ENCODE results near the gene C2orf78.
"Not testable (repeated sequence)": the region's sequence is repeated elsewhere in the genome, so short reads cannot be mapped to it uniquely, and the experiment has no call there.

Gene C2orf78

GRCh38 chr2:73783883-73784282 lies at the start of gene C2orf78:
Gene C2orf78 (plus strand): TSS chr2:73784183. CDS start chr2:73784310, 127 bp downstream.
- not testable (repeated sequence) for DNase-seq

GRCh38 chr2:73736378-73736777 lies 47.6 kb upstream of the C2orf78 start:
- DNase-seq = no peak

GRCh38 chr2:73736855-73737779 lies 46.9 kb upstream of the C2orf78 start, which contains the start of gene TPRKB:
Gene TPRKB (minus strand): TSS chr2:73737345. CDS start chr2:73734569, 2,776 bp downstream.
- peak; percentile 97 for DNase-seq

DNA sequence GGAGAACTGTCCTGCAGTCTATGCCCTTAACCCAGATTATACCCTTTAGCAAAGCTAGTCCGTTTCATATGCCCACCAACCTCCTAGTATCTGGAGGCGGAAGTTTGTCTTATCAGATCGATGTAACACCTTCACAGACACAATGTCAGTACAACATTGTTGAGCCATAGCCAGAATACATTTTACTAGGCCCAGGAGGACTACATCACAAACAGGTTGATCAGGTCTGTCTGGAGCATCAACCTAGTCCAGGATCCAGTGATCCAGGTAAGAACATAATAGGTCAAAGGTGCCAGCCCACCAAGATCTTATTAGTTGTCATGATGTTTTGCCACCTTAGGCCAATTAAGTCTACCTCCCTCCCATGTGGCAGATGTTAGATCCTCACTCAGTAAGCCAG lies 44.9 kb upstream of the C2orf78 start:
- DNase-seq = no peak

- DNase-seq = no peak
Measured at GRCh38 chr2:73740767-73741166, 43.2 kb upstream of the C2orf78 start.

- DNase-seq = no peak
Measured at GRCh38 chr2:73746015-73746876, 37.7 kb upstream of the C2orf78 start.

GRCh38 chr2:73746877-73747208 lies 37.1 kb upstream of the C2orf78 start:
- no peak for DNase-seq

DNA sequence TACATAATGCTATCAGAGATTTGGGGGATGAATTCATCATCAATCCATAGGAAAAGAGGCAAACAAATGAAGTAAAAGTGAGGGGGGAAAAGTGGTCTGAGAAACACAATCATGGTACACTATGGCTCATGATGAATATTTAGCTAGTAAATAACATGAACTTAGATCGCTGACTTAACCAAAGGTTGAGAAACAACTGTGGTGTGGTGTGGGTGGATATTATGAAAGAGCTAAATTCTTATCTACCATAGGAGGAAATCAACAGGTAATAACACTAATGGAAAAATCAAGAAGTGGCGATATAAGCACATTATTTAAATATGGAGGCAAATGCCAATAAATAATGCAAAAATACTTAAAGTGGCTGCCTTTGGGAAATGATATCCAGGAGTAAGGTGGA lies 34.7 kb upstream of the C2orf78 start:
- no peak for DNase-seq

GRCh38 chr2:73754332-73754731 lies 29.7 kb upstream of the C2orf78 start:
- not testable (repeated sequence) for DNase-seq

- DNase-seq = no peak
Measured at GRCh38 chr2:73759285-73759764, 24.7 kb upstream of the C2orf78 start.

GRCh38 chr2:73759904-73760303 lies 24.1 kb upstream of the C2orf78 start:
- no peak for DNase-seq

GRCh38 chr2:73762571-73762970 lies 21.4 kb upstream of the C2orf78 start:
- DNase-seq = no peak

DNA sequence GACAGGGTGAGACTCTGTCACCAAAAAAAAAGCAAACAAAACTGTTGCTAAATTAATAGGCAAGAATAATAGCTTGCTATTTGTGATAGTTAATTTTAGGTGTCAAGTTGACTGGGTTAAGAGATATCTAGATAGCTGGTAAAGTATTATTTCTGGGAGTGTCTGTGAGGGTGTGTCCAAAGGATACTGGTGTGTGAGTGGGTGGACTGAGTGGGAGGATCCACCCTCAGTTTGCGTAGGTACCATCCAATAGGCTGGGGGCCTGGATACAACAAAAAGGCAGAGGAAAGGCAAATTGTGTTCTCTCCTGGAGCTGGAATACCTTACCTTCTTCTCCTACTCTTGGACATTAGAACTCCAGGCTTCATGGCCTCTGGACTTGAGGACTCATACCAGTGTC lies 19.0 kb upstream of the C2orf78 start:
- no peak for DNase-seq

- no peak for DNase-seq
Measured at GRCh38 chr2:73766349-73766748, 17.6 kb upstream of the C2orf78 start.

GRCh38 chr2:73766994-73767393 lies 17.0 kb upstream of the C2orf78 start:
- no peak for DNase-seq

DNA sequence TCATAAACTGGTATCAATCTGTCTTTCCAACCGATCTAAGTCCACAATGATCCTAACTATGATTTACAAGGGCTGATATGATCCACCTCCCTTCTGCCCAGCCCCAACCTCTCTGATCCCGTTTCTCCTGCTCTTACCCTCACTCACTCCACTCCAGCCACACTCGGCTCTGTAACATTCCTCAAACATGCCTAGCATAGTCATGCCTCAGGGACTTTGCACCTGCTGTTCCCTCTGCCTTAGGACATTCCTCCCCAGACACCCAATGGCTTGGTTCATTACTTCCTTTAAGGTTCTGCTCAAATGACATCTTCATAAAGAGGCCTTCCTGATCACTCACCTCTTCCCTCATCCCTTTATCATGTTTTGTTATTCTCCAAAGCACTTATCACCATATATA lies 13.3 kb upstream of the C2orf78 start:
- no peak for DNase-seq

DNA sequence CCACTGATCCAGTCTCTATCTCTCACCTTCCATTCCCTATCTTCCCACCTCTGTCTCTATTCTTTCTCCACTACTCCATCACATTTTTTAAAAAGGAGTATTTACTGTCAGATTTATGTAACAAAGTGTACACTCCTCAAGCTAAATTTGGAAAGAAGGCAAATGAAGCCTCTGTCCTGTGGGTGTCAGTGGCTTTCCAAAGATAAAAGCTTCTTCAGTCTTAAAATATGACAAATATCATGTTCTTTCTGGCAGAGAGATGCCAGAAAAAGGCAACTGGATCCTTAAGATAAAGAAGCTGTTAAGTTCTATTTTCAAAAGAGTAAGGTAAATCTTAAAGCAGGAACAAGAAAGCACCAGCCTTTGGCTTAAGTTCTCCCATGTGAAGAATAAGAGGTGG lies 11.2 kb upstream of the C2orf78 start:
- no peak for DNase-seq

DNA sequence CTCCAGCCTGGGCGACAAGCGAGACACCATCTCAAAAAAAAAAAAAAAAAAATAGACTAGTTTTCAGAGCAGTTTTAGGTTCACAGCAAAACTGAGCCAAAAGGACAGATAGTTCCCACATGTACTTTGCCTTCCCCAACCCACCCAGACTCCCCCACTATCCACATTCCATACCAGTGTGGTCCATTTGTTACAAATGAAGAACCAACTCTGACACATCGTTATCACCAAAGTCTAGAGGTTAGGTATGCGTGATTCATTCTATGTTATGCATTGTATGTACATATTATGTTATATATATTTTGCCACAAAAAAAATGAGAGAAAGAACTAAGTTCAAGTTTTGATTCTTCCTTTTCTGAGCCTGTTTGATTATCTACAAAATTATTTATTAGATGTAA lies 7.6 kb upstream of the C2orf78 start:
- no peak for DNase-seq

GRCh38 chr2:73776869-73777519 lies 7.0 kb upstream of the C2orf78 start:
- no peak for DNase-seq

DNA sequence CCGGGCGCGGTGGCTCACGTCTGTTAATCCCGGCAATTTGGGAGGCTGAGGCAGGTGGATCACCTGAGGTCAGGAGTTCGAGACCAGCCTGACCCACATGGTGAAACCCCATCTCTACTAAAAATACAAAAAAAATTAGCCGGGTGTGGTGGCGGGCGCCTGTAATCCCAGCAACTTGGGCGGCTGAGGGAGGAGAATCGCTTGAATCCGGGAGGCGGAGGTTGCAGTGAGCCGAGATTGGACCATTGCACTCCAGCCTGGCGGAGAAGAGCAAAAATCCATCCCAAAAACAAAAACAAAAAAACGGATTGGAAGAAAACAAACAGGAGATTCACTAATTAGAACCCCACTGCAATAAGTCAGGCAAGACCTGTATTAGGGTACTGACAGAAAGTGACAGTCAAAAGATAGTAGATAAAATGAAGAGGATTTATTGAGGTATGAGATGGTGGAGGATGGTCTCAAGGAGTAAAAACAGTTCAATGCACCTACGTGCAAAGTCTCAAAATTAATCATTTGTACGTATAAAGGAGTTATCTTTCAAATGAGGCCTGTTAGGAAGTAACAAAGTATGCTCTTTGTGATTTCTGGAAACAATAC lies 5.0 kb upstream of the C2orf78 start:
- DNase-seq = not testable (repeated sequence)

DNA sequence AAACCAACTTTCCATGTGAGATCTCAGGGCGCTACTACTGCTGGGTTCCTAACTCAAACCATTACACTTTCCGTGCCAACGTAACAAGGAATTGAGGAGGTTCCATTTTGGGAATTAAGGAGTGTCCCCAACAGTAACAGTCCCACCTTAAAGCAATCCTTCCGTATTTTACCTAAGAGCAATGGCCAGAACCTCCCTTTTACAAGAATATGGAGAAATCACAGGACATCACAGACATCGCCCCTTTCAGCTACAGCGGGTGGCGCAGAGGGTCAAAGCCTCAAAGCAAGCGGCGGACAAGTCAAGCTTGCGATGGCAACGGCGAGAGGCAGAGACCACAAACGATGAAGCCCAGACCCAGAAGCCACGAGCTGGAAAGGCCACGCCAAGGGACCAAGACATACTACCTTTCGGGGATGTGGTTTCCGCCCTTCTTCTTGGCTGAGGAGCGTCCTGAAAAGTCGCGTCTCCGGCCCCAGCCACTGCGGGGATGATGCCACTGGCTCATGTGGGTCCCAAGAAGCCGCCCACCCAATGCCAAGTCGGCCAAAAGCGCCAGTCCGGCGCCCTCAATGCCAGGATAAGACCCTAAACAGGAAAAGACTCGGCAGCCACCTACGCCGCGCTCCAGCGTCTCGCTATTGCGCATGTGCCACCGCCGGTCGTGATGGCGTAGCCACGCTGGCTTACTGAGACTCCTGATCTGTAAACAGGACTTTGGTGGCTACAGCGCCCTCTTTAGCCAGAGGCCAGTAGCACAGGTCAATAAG lies 4.3 kb upstream of the C2orf78 start, which contains the start of gene DUSP11:
DUSP11 (minus strand) TSS at position 637 of the 770 bp plus-strand sequence; CDS start at position 508, 129 bp downstream.
- peak; percentile 98 for DNase-seq

DNA sequence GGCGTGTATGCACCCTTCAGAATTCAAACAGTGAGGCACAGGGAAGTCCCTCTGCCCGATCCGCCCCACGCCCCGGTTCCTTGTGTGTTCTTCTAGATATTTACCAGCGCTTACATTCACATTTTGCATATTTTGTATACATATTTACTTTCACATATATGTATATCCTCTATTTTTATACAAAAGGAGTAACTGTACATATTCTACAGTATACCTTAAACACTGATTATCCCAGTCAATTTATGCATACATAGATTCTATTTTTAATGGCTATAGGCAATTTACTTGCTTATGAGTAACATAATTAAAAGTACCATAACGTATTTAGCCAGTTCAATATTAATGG lies 3.8 kb upstream of the C2orf78 start:
- no peak for DNase-seq
